Stimulated activated effector memory CD8-positive, alpha-beta T cell treated with anti-CD3 and anti-CD28 coated beads, Interleukin-12 subunit alpha, Interleukin-12 subunit beta, amount 100 ng/mL, for 72 hours (primary cell): Measurements from ENCODE around the gene C1orf232.

Experiments used
- ATAC-seq: fragments of 150-1000 bp; cut with Tn5 transposase; 2 replicates; pipeline ENCODE4 v1.10.0; 2021
- DNase-seq, 2 donors: peaks; one replicate each; pipeline ENCODE4 v3.0.0; 2021 to 2022; ENCODE audit warnings: low spot score in 2 of 2
- H3K27ac Mint-ChIP-seq: one replicate; pipeline ENCODE4 v1.8.0; 2022; ENCODE audit warnings: mild to moderate bottlenecking, mixed read lengths
- H3K36me3 Mint-ChIP-seq: one replicate; pipeline ENCODE4 v1.8.0; 2022; ENCODE audit warnings: mild to moderate bottlenecking, mixed read lengths
- H3K4me1 Mint-ChIP-seq: one replicate; pipeline ENCODE4 v1.8.0; 2022; ENCODE audit warnings: mixed read lengths
- H3K4me3 Mint-ChIP-seq: one replicate; pipeline ENCODE4 v1.8.0; 2022; ENCODE audit warnings: mild to moderate bottlenecking, mixed read lengths
- H3K9me3 Mint-ChIP-seq: one replicate; pipeline ENCODE4 v1.8.0; 2022; ENCODE audit warnings: mixed read lengths

The C1orf232 gene

DNA sequence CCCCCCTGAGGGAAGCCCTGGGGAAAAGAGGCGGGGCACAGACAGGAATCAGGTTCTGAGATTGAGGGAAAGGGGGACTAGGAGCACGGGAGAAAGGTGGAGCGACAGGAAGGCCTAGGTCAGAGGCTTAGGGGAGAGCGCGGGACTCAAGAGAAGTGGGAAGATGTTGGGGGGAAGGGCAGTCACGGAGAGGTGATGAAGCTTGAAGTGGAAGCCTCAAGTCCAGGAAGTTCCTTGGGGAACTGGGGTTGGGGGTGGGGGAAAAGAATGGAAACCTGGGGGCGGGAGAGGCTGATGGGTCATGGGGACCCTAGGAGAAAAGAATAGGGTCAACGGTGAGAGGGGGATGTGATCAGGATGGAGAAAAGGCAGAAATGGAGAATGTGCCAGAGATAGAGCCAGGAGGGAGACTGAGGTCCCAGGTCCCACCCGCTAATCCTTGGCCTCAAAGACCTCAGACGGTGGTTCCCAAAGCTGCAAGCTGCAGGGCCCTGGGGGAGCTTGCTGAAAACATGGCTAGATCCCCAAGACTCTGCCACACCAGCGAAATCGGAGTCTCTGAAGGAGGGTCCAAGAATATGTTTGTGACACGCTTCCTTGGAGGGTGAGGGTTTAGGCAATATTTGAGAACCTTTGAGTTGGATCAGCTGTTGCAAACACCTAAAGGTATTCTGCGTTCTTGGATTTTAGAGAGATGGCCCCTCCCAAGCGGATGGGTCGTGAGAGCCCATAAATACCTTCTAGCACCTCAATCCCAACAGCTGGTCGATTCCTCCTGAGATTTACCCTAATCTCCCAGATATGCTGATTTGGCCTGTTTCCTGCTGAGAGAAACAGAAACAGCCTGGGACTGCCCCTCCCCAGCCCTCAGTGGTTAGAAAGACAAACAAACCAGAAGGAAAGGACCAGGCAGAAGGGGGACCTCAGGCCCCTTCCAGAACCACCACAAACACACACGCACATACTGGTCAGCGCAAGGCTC is 3.6 kb downstream of the C1orf232 start:
- H3K4me3 Mint-ChIP-seq, result peak overlapping the region; percentile 51
- H3K4me1 Mint-ChIP-seq, result peaks cover 23% of the 10 kb centered on the region
- no peak for DNase-seq
- ATAC-seq, result no peak
- no peaks in the 10 kb centered on the region for H3K36me3 Mint-ChIP-seq
- no peaks in the 10 kb centered on the region for H3K9me3 Mint-ChIP-seq
- H3K27ac Mint-ChIP-seq, result no peak overlapping the region

GRCh38 chr1:26164036-26164860 is 4.5 kb downstream of the C1orf232 start:
- peak overlapping the region; percentile 51 for H3K4me3 Mint-ChIP-seq
- H3K9me3 Mint-ChIP-seq, result no peaks in the 10 kb centered on the region
- H3K36me3 Mint-ChIP-seq, result no peaks in the 10 kb centered on the region
- no peak overlapping the region for H3K27ac Mint-ChIP-seq
- DNase-seq (peak; percentile 60 to 81), ATAC-seq (peak; percentile 69)
- H3K4me1 Mint-ChIP-seq, result peaks cover 22% of the 10 kb centered on the region

GRCh38 chr1:26163684-26164035 is 5.1 kb downstream of the C1orf232 start:
- H3K9me3 Mint-ChIP-seq, result no peaks in the 10 kb centered on the region
- no peak overlapping the region for H3K27ac Mint-ChIP-seq
- ATAC-seq, result no peak
- DNase-seq, result no peak
- H3K36me3 Mint-ChIP-seq, result no peaks in the 10 kb centered on the region
- peak overlapping the region; percentile 51 for H3K4me3 Mint-ChIP-seq
- H3K4me1 Mint-ChIP-seq, result peaks cover 22% of the 10 kb centered on the region

DNA sequence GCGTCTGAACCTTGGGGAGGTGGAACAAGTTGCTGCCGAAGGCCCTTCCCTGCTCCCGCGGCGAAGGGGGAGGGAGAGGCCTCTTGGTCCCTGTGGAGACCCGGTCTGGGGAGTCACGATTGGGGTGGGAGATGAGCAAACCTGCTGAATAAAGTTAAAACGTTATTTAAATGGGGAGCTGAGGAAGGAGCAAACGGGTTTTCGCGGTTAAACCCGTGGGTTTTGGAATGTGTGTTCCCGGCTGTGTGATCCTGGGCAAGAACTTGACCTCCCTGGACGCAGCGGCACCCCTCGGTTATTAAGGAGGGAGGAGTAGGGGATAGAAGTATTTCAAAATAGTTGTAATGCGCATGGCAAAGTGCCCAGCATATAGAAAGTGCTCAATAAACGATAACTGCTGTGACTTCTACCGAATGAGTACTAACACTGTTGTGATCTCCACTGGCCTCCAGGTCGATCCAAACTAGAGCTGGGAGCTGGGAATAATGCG is 6.5 kb downstream of the C1orf232 start:
- ATAC-seq, result no peak
- Mint-ChIP-seq H3K27ac (no peak overlapping the region), H3K9me3 (no peaks in the 10 kb centered on the region)

DNA sequence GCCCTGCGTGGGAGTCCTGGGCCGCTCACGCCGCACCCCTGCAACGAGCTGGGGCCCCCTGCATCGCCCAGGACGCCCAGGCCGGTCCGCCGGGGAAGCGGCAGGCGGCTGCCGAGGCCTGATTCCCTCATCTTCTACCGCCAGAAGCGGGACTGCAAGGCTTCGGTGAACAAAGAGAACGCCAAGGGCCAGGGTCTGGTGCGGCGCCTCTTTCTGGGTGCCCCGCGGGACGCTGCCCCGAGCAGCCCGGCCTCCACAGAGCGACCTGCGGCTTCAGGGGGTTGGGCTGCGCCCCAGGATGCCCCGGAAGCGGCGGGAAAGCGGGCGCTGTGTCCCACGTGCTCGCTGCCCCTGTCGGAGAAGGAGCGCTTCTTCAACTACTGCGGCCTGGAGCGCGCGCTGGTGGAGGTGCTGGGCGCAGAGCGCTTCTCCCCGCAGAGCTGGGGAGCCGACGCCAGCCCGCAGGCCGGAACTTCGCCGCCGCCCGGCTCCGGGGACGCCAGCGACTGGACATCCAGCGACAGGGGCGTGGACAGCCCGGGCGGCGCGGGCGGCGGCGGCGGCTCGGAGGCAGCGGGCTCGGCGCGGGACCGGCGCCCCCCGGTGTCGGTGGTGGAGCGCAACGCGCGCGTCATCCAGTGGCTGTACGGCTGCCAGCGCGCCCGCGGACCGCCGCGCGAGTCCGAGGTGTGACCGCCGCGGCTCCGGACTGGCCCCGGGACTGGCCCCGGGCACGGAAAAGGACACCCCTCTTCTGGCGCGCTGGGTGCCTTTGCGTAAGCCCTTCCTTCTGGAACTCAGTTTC is 7.1 kb downstream of the C1orf232 start:
- H3K4me3 Mint-ChIP-seq, result peak overlapping the region; percentile 43

More for the DNA sequence above, 6.5 kb downstream of the C1orf232 start:
- DNase-seq, result no peak
- peak overlapping the region; percentile 43 for H3K4me3 Mint-ChIP-seq
- no peaks in the 10 kb centered on the region for H3K36me3 Mint-ChIP-seq
- H3K4me1 Mint-ChIP-seq, result peaks cover 22% of the 10 kb centered on the region

DNA sequence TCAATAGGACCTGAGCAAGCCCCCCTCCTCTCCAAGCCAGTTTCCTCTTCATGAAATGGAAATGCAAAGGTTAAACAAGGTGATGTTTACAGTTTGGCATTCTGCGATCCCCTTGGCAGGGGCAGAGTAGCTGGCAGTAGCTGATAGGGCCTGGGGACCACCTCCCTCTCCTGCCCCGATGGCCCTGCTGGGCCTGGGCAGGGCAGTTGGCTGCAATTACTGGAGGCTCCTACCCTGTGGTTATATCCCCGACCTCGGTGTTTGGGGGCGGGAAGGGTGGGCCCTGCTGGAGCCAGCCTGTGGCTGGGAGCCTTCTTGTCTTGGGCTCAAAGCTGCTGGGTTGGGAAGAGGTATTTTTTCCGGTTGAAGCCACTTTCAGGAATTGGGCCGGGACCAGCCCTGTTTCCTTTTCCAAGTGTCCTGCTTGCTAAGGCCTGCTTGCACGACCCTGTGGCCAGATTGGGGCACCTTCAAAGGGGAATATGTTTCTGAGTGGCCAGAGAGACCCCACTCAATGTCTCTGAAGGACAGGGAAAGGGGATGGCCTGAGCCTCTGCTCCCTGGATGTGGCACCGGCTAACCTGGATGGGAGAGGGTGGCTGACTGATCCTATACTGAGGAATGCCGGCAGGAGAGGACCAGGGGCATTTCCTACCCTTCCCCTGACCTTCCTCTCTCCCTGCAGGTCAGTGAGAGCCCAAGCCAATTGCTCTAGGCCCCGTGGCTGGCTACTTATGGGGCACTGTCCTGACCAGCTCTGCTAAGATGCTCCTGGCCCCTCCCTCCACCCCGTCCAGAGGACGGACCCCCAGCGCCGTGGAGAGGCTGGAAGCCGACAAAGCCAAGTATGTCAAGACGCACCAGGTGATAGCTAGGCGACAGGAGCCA is 8.0 kb downstream of the C1orf232 start:
- ATAC-seq, result no peak
- Mint-ChIP-seq H3K27ac (no peak overlapping the region), H3K4me3 (peak overlapping the region; percentile 43), H3K36me3 (no peaks in the 10 kb centered on the region), H3K4me1 (peaks cover 15% of the 10 kb centered on the region), H3K9me3 (no peaks in the 10 kb centered on the region)
- DNase-seq, result no peak

More for the DNA sequence above, 7.1 kb downstream of the C1orf232 start:
- peaks cover 17% of the 10 kb centered on the region for H3K4me1 Mint-ChIP-seq
- H3K9me3 Mint-ChIP-seq, result no peaks in the 10 kb centered on the region
- H3K36me3 Mint-ChIP-seq, result no peaks in the 10 kb centered on the region
- peak; percentile 50 for ATAC-seq
- DNase-seq, result no peak
- no peak overlapping the region for H3K27ac Mint-ChIP-seq

GRCh38 chr1:26159743-26160039 is 9.1 kb downstream of the C1orf232 start:
- Mint-ChIP-seq H3K27ac (no peak overlapping the region), H3K36me3 (no peaks in the 10 kb centered on the region), H3K4me3 (no peak overlapping the region), H3K4me1 (peaks cover 8% of the 10 kb centered on the region), H3K9me3 (no peaks in the 10 kb centered on the region)
- ATAC-seq (no peak), DNase-seq (no peak)

DNA sequence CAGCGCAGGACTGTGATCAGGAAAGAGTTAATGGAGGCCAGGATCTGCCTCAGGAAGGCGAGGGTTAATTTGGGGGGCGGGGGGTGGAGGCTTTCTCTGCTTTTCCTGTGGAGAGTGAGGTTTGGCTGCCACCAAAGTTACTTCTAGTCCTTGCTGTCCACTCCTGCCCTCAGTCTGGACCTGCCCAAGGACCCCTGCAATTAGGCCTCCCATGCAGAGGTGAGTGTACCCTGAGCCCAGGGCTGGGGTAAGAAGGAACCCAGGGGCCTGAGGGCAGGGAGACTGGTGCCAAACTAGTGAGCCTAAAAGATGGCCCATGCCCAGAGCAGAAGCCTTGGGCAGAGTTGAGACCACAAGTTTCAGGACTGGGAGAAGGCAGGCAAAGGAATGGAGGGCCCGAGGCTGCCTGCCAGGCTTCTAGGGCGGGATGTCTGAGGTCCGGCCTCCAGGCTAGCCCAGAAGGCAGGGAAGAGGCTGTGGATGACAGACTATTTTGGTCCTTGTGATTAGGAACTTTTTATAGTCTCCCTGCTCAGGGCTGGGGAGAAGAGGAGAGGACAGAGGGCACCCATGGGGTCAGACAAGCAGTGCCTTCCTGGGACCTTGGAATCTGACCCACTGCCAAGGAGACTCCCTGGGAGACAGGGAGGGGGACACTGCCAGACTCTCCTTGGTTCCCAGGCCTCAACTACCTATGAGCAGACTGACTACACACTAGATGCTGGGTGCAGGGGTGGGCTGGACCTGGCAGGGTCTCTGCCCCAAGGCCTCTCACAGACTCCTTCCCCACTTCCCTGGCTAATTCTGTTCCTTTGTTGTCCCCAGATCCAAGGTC is 9.6 kb downstream of the C1orf232 start, which contains the start of gene FAM110D:
Gene FAM110D, plus strand, starts transcription at position 172 of the 835 bp plus-strand sequence. CDS start 2,213 bp downstream, outside the sequence.
- Mint-ChIP-seq H3K27ac (no peak within 1 kb of the TSS), H3K4me1 (peaks cover 5% of the 10 kb centered on the region), H3K36me3 (no peaks in the 10 kb centered on the region), H3K9me3 (no peaks in the 10 kb centered on the region), H3K4me3 (no peak within 1 kb of the TSS)
- DNase-seq, result no peak
- no peak for ATAC-seq

DNA sequence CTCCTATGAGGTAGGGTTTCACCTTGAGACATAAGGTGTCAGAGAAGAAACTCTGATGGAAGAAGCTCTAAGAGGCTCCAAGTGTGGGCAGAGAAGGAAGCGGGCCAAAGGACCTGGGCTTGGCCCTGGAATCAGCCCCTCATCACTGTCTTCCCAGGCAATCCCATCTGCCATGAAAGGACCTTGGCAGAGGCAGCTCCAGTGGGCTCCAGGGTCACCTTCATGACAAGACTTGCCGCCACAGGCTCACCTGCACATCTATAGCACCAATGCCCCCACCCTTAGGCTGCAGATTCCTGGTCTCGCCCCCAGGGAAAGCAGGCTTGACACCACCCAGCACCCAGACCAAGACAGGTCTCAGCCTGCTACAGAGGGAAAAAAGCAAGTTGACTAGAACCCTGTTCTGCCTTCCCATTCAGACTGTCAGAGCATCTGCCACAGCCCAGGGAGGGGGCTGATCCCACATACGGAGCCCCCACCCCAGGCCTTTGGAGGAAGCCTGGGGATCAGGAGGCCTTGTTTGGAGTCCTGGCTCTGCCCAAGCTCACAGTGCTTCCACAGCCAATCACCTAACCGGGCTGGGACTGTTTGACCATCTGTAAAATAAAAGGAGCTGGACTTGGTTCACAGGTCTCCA is 10.4 kb downstream of the C1orf232 start:
- Mint-ChIP-seq H3K4me1 (peaks cover 5% of the 10 kb centered on the region), H3K4me3 (no peak overlapping the region), H3K9me3 (no peaks in the 10 kb centered on the region), H3K27ac (no peak overlapping the region), H3K36me3 (no peaks in the 10 kb centered on the region)
- DNase-seq (no peak), ATAC-seq (no peak)

DNA sequence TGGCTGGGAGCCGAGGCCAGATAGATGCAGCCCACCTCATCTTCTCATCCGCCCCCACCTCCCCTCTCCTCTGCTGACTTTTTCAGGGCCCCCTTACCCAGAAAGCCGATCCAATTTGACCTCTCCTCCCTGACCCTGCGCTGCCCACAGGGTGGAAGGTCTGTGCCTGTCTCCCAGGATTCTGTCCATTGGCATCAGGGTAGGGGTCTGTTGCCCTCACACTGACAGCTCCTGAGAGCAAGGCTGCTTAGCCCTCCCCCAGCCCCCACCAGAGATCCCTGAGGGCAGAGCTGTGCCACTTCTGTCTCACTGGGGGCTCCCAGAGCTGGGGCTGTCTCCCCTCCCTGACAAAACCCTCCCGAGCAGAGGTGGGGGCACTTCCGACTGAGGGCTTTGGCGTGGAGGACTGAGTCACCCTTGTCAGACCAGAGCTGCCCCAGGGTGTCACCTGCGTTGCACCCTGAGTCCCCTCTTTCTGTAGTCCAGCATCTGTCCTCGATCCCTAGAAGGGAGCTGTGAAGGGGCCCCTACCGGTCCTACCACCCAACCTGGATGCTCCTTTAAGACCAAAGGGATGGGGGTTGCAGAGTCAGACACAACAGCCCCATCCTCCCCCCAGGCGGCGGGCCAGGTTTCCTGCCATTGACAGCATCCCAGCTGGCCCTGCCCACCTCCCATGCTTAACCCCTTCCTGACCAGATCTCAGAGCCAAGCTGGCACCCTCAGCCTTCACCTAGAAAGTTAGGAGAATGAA is 12.3 kb downstream of the C1orf232 start:
- DNase-seq (no peak), ATAC-seq (peak; percentile 6)
- no peak overlapping the region for H3K4me3 Mint-ChIP-seq
- no peak overlapping the region for H3K27ac Mint-ChIP-seq
- H3K36me3 Mint-ChIP-seq, result no peaks in the 10 kb centered on the region
- H3K4me1 Mint-ChIP-seq, result no peaks in the 10 kb centered on the region
- H3K9me3 Mint-ChIP-seq, result no peaks in the 10 kb centered on the region

GRCh38 chr1:26155370-26156284 is 13.1 kb downstream of the C1orf232 start:
- H3K4me1 Mint-ChIP-seq, result no peaks in the 10 kb centered on the region
- no peaks in the 10 kb centered on the region for H3K36me3 Mint-ChIP-seq
- H3K4me3 Mint-ChIP-seq, result no peak overlapping the region
- H3K9me3 Mint-ChIP-seq, result no peaks in the 10 kb centered on the region
- no peak overlapping the region for H3K27ac Mint-ChIP-seq
- no peak for DNase-seq
- no peak for ATAC-seq

- Mint-ChIP-seq H3K36me3 (no peaks in the 10 kb centered on the region), H3K4me1 (no peaks in the 10 kb centered on the region), H3K4me3 (no peak overlapping the region), H3K9me3 (no peaks in the 10 kb centered on the region), H3K27ac (no peak overlapping the region)
- ATAC-seq (no peak), DNase-seq (no peak)
These were observed 14.0 kb downstream of the C1orf232 start for GRCh38 chr1:26154750-26155149.
